GM12878 (cell line): Measurements from ENCODE around the gene HNRNPH3. TPM values are rescaled to one million over a fixed set of nuclear protein-coding genes. Genes with fewer than 3 reads are reported as not detected.
A peak's percentile ranks its signal among the peaks of the same experiment; 100 is the strongest.

Experiments used
- ATAC-seq: fragments of 200-7000 bp; cut with Tn5 transposase; 3 replicates; pipeline ENCODE4 v1.9.1; 2020; ENCODE audit warnings: mild to moderate bottlenecking, moderate library complexity
- BruUV-seq: library from RNA; stranded (reverse); fragments of 400-500 nt; replicated peaks from 2 replicates; lab custom pipeline; 2021; lab: Mats Ljungman, UMichigan
- CTCF ChIA-PET: fragments of 300-600 bp; sonication (Branson Sonifier 250); formaldehyde crosslinking; extraction: SDS; loops from one replicate; lab custom pipeline; 2021; ENCODE audit warnings: inconsistent platforms; lab: Yijun Ruan, JAX
- POLR2A ChIA-PET: fragments of 350-600 bp; formaldehyde crosslinking; extraction: SDS; loops from one replicate; lab custom pipeline; 2021; ENCODE audit warnings: inconsistent platforms; lab: Charles Lee
- RAD21 ChIA-PET: fragments of 300-600 bp; sonication (Branson Sonifier 250); formaldehyde crosslinking; loops from one replicate; lab custom pipeline; 2023; ENCODE audit warnings: antibody characterized with exemption; ENCODE audit not compliant: unreplicated experiment; lab: Charles Lee
- SMC1A ChIA-PET: fragments of 300-600 bp; sonication (Branson Sonifier 250); formaldehyde crosslinking; loops from one replicate; lab custom pipeline; 2023; ENCODE audit not compliant: unreplicated experiment, uncharacterized antibody; lab: Charles Lee
- DNase-seq: peaks from one replicate; pipeline ENCODE4 v3.0.0-alpha.2; 2011; ENCODE audit warnings: low read depth, low spot score
- FAIRE-seq: peaks from 3 replicates; lab custom pipeline; 2011; peaks lifted over from hg19 to GRCh38; lab: Jason Lieb, UNC
- H2AFZ ChIP-seq: 2 replicates; pipeline ENCODE4 v1.6.0; 2011; ENCODE audit warnings: low read depth, low read length, control low read depth; ENCODE audit not compliant: control insufficient read depth
- H3K27ac ChIP-seq: 2 replicates; pipeline ENCODE4 v1.5.1; 2011; ENCODE audit warnings: control low read depth; ENCODE audit not compliant: control insufficient read depth, insufficient read depth
- H3K27me3 ChIP-seq, 2 experiments: replicated peaks in 1 of 2; 2 replicates each; pipeline versions ENCODE4 v1.6.0 to v1.6.1; 2011; ENCODE audit warnings: low read length in 1 of 2; ENCODE audit not compliant: control insufficient read depth in 2 of 2, insufficient read depth in 2 of 2
- H3K36me3 ChIP-seq, 2 experiments: 2 replicates each; pipeline ENCODE4 v1.5.1; 2011; ENCODE audit warnings: low read length in 1 of 2; ENCODE audit not compliant: control insufficient read depth in 2 of 2, insufficient read depth in 2 of 2
- H3K4me1 ChIP-seq: 2 replicates; pipeline ENCODE4 v1.6.1; 2011; ENCODE audit warnings: mild to moderate bottlenecking, low read length, moderate library complexity, mixed read lengths; ENCODE audit not compliant: control insufficient read depth, insufficient read depth
- H3K4me2 ChIP-seq: 2 replicates; pipeline ENCODE4 v1.6.0; 2011; ENCODE audit warnings: control low read depth; ENCODE audit not compliant: control insufficient read depth, insufficient read depth
- H3K4me3 ChIP-seq: fragments of 200-600 bp; sonication (generic); 2 replicates; pipeline ENCODE4 v1.5.1; 2016
- H3K79me2 ChIP-seq: 2 replicates; pipeline ENCODE4 v1.6.0; 2011; ENCODE audit warnings: low read length; ENCODE audit not compliant: control insufficient read depth, insufficient read depth
- H3K9ac ChIP-seq: 2 replicates; pipeline ENCODE4 v1.8.0; 2011; ENCODE audit warnings: low read length, control low read depth, mixed read lengths; ENCODE audit not compliant: control insufficient read depth, insufficient read depth
- H3K9me3 ChIP-seq: replicated peaks from 3 replicates; pipeline ENCODE4 v1.5.1; 2011; ENCODE audit warnings: mild to moderate bottlenecking, low read length; ENCODE audit not compliant: control insufficient read depth, insufficient read depth
- H4K20me1 ChIP-seq: 2 replicates; pipeline ENCODE4 v1.6.0; 2011; ENCODE audit not compliant: control insufficient read depth, insufficient read depth
- CUX1 ChIP-seq: IDR thresholded peaks from 2 replicates; pipeline ENCODE4 v1.6.1; 2012; ENCODE audit warnings: improper control_type of control experiment, low read depth, low read length; ENCODE audit not compliant: insufficient replicate concordance
- HDGF ChIP-seq: fragments of 450-650 bp; IDR thresholded peaks from 2 replicates; pipeline ENCODE4 v1.6.1; 2016; ENCODE audit warnings: antibody characterized with exemption
- IKZF2 ChIP-seq, 2 experiments: fragments of 450-650 bp; IDR thresholded peaks; 2 replicates each; pipeline ENCODE4 v1.6.1; 2017; ENCODE audit warnings: mild to moderate bottlenecking in 2 of 2, moderate library complexity in 2 of 2
- MXI1 ChIP-seq: fragments of 150-350 bp; IDR thresholded peaks from 2 replicates; pipeline ENCODE4 v1.6.1; 2011; ENCODE audit warnings: low read depth, mild to moderate bottlenecking, inconsistent platforms, low read length, improper control_type of control experiment
- NKRF ChIP-seq: fragments of 450-650 bp; conservative IDR thresholded peaks from 2 replicates; pipeline ENCODE4 v1.6.1; 2017; ENCODE audit warnings: mild to moderate bottlenecking, moderate library complexity
- SMC3 ChIP-seq: IDR thresholded peaks from 2 replicates; pipeline ENCODE4 v1.6.1; 2011; ENCODE audit warnings: low read length, improper control_type of control experiment, borderline replicate concordance
- ZNF217 ChIP-seq: fragments of 450-650 bp; IDR thresholded peaks from 2 replicates; pipeline ENCODE4 v1.6.1; 2017; ENCODE audit warnings: antibody characterized with exemption, mild to moderate bottlenecking
- ZZZ3 ChIP-seq: IDR thresholded peaks from 2 replicates; pipeline ENCODE4 v1.6.1; 2011; ENCODE audit warnings: low read depth; ENCODE audit not compliant: control insufficient read depth, insufficient read length
- WGBS: methylation state at CpG from one replicate; pipeline ENCODE4 v1.1.6; 2016; ENCODE audit warnings: low lambda C conversion rate; ENCODE audit not compliant: insufficient replicate concordance, insufficient coverage; ENCODE audit errors: missing lambda C conversion rate; 5-methylcytosine and 5-hydroxymethylcytosine counted together
- in situ Hi-C: fragments of 300-500 bp; cut with MboI; formaldehyde crosslinking; loops from 9 replicates; pipeline ENCODE4 v1.14.3; 2018; ENCODE audit warnings: mixed read lengths
- intact Hi-C: fragments of 100-400 bp; cut with micrococcal nuclease; formaldehyde crosslinking; loops from one replicate; pipeline ENCODE4 v1.14.2; 2022; ENCODE audit not compliant: unreplicated experiment
- polyA plus RNA-seq, 11 experiments: library from polyadenylated mRNA; depleted of rRNA in 4 of 11; unstranded in 6 of 11; stranded (reverse) in 5 of 11; fragments of >200 nt; fragmentation: Nextera tagmentation in 4 of 11; fragmentation: Illumina TruSeq in 1 of 11; extraction: Ambion mirVana in 4 of 11; extraction: Trizol in 1 of 11; gene quantifications; 1 replicate in 1 of 11; 2 replicates in 10 of 11; pipeline versions ENCODE4 v1.2.1 to v1.2.3, GENCODE V29; 2011 to 2016; ENCODE audit warnings: inconsistent platforms in 2 of 11, missing spikeins in 2 of 11, low read depth in 1 of 11
- total RNA-seq, 4 experiments: library from RNA; depleted of rRNA in 3 of 4; stranded (reverse); fragments of >200 nt in 3 of 4; fragmentation: Illumina TruSeq in 1 of 4; extraction: Trizol in 1 of 4; gene quantifications; 2 replicates each; pipeline versions ENCODE4 v1.2.1 to v1.2.3, GENCODE V29; 2013 to 2021

Gene HNRNPH3
- total and polyA plus RNA-seq, 10 of the 15 experiments (the other 5 are each of a cell fraction or from before 2014, with no cell fraction given), result 20.1 to 292 (median 121) TPM

DNA sequence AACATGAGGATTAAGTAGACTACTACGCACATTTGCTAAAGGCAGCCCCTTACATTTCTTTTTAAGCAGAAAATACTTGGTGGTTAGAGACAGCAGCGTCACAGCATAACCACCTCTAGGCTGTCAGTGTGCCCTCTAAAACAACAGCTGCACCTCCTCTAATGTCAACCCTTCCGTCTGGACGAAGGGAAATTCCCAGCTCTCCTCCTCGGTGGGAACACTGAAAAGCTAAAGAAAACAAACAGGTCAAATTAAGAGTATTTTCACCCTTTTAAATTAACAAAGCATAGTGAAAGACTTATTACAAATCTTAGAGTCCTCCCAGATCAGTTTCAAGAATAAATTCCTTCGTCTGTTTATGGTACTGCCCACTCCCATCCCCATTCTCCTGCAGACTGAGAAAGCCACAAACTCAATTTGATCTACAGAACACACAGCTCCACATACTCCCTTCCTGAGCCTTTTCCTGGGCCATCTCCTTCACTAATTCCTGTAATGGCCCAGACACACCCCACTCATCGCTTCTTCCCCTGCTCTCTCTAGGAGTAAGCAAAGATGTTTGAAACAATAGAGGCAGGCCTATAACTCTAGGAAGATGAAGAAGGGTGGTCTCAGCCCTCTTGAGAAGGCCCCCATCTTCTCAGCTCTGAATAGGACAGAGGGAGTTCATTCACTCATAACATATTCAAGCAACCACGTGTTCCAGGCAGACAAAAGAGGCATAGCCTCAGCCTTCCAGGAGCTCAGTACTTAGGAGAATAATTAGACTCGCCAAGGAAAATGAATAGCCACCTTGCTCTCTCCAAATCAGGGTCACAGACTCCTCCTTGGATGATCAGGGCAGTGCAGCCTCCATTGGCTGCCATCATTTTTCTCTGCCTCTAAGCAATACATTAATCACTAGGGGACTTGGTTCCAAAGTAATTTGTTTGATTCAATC is 47.5 kb upstream of the HNRNPH3 start:
- no peak for TF ChIP-seq HDGF
- H3K27me3 ChIP-seq, result no peaks in the 10 kb centered on the region
- 61% methylated on average over 9 of the region's 9 CpGs for WGBS
- H3K27ac ChIP-seq, result no peak overlapping the region
- SMC1A ChIA-PET, result interaction anchor here (1.2 to 1.7 kb wide), 2 partner anchors 18 to 31 kb away, joined by 3 to 5 read pairs; no protein-coding TSS in a partner anchor
- FAIRE-seq (no peak), ATAC-seq (no peak), DNase-seq (no peak)
- no peak overlapping the region for H3K4me2 ChIP-seq
- no peak overlapping the region for H3K9ac ChIP-seq
- no TSS peak for BruUV-seq
- no peaks in the 10 kb centered on the region for H3K36me3 ChIP-seq
- in situ Hi-C loops (no loop called here), intact Hi-C loops (no loop called here)
- no peak overlapping the region for H2AFZ ChIP-seq
- H4K20me1 ChIP-seq, result no peaks in the 10 kb centered on the region
- H3K4me3 ChIP-seq, result no peak overlapping the region
- no peaks in the 10 kb centered on the region for H3K9me3 ChIP-seq
- RAD21 ChIA-PET, result no interaction called here
- CTCF ChIA-PET, result interaction anchor here (1.2 kb wide), 1 partner anchor 71 kb away, joined by 3 read pairs; no protein-coding TSS in a partner anchor
- no peaks in the 10 kb centered on the region for H3K4me1 ChIP-seq
- POLR2A ChIA-PET, result no interaction called here
- H3K79me2 ChIP-seq, result no peaks in the 10 kb centered on the region

DNA sequence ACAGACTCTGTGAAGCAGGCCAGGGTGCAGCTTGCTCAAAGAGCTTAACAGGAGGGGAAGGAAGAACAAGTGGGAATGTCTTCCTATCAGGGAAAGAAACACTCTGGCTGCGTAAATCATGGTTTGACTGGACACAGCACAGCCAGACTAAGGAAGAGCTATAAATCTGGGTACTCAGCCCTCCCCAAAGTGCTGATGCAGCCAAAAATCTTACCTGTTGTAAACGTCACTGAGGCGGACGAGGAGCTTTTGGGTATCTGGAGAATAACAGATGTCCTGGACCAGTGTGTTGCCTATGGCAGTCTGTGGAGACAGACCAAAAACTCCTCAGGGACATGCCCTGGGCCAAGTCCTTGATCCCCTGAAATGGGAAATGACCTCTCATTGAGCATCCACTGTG is 43.1 kb upstream of the HNRNPH3 start:
- 88% methylated on average over 4 of the region's 4 CpGs for WGBS
- ChIA-PET SMC1A (interaction anchor here (0.8 to 1.5 kb wide), 4 partner anchors 17 to 76 kb away, joined by 3 to 5 read pairs (median 4); no protein-coding TSS in a partner anchor), RAD21 (no interaction called here), POLR2A (no interaction called here), CTCF (interaction anchor here (1.4 to 2.2 kb wide), 2 partner anchors 14 to 86 kb away, joined by 4 to 16 read pairs; no protein-coding TSS in a partner anchor)
- H3K4me1 ChIP-seq, result no peaks in the 10 kb centered on the region
- H3K79me2 ChIP-seq, result no peaks in the 10 kb centered on the region
- no peaks in the 10 kb centered on the region for H3K27me3 ChIP-seq
- H3K9me3 ChIP-seq, result no peaks in the 10 kb centered on the region
- no TSS peak for BruUV-seq
- intact Hi-C loops (no loop called here), in situ Hi-C loops (no loop called here)
- no peak overlapping the region for H3K4me3 ChIP-seq
- no peak overlapping the region for H3K27ac ChIP-seq
- no peak overlapping the region for H3K4me2 ChIP-seq
- no peak for ATAC-seq
- H2AFZ ChIP-seq, result peak overlapping the region; percentile 37; the same call in 1 of the 2 replicates
- no peak for FAIRE-seq
- H3K36me3 ChIP-seq, result no peaks in the 10 kb centered on the region
- no peak overlapping the region for H3K9ac ChIP-seq
- DNase-seq, result no peak
- no peaks in the 10 kb centered on the region for H4K20me1 ChIP-seq
- no peak for TF ChIP-seq ZNF217
- TF ChIP-seq NKRF, result no peak
- no peak for TF ChIP-seq MXI1
- TF ChIP-seq IKZF2 (IDR thresholded peaks at IDR 0.05), result no peak
- TF ChIP-seq CUX1, result no peak
- TF ChIP-seq ZZZ3, result no peak
- no peak for TF ChIP-seq SMC3
